HEK293 (cell line): Measurements from ENCODE around the gene PAMR1.

Source experiments
- CTCF ChIA-PET: fragments of 350-600 bp; formaldehyde crosslinking; extraction: SDS; loops from one replicate; lab custom pipeline; 2021; ENCODE audit warnings: antibody characterized with exemption; lab: Yijun Ruan, JAX
- POLR2A ChIA-PET: fragments of 300-600 bp; formaldehyde crosslinking; extraction: SDS; loops from one replicate; lab custom pipeline; 2020; ENCODE audit warnings: antibody characterized with exemption, inconsistent platforms; lab: Yijun Ruan, JAX
- H3K27ac ChIP-seq: fragments of 200-500 bp; sonication (Bioruptor generic); 2 replicates; pipeline ENCODE4 v1.5.1; 2014; ENCODE audit warnings: low read depth, low read length, control low read depth, inconsistent platforms; ENCODE audit errors: extremely low read depth
- H3K36me3 ChIP-seq, 2 experiments: fragments of 200-500 bp in 1 of 2; sonication (Bioruptor generic) in 1 of 2; 1 replicate in 1 of 2; 2 replicates in 1 of 2; pipeline ENCODE4 v1.5.1; 2014 to 2017; ENCODE audit warnings: inconsistent platforms in 2 of 2, low read length in 2 of 2; ENCODE audit not compliant: control insufficient read depth in 2 of 2, insufficient read depth in 1 of 2
- H3K4me1 ChIP-seq: fragments of 200-500 bp; sonication (Bioruptor generic); 2 replicates; pipeline ENCODE4 v1.5.1; 2014; ENCODE audit warnings: mild to moderate bottlenecking, low read length, inconsistent platforms; ENCODE audit not compliant: control insufficient read depth, insufficient read depth
- H3K4me3 ChIP-seq: 2 replicates; pipeline ENCODE4 v1.5.1; 2011; ENCODE audit warnings: low read depth, mild to moderate bottlenecking, control low read depth, low read length, moderate library complexity
- H3K9me3 ChIP-seq: fragments of 200-500 bp; sonication (Bioruptor generic); 2 replicates; pipeline ENCODE4 v1.5.1; 2014; ENCODE audit warnings: low read depth, low read length, inconsistent platforms; ENCODE audit not compliant: control insufficient read depth, insufficient read depth
- HOXA7 ChIP-seq: sonication (generic); formaldehyde crosslinking; IDR thresholded peaks from 2 replicates; pipeline ENCODE4 v1.8.1; 2022; ENCODE audit warnings: missing genetic modification reagents, borderline replicate concordance
- ZBTB21 ChIP-seq: fragments of 450-650 bp; formaldehyde crosslinking; IDR thresholded peaks from 2 replicates; pipeline ENCODE4 v1.5.1; 2017; ENCODE audit warnings: missing biosample characterization, missing genetic modification characterization
- ZBTB7A ChIP-seq: fragments of 450-650 bp; formaldehyde crosslinking; IDR thresholded peaks from 2 replicates; pipeline ENCODE4 v1.5.1; 2016; ENCODE audit warnings: low read depth, missing biosample characterization, missing genetic modification characterization
- ZBTB8A ChIP-seq: fragments of 450-650 bp; formaldehyde crosslinking; IDR thresholded peaks from 2 replicates; pipeline ENCODE4 v1.5.1; 2016; ENCODE audit warnings: missing biosample characterization, missing genetic modification characterization
- ZFP69B ChIP-seq: fragments of 450-650 bp; formaldehyde crosslinking; IDR thresholded peaks from 2 replicates; pipeline ENCODE4 v1.5.1; 2016; ENCODE audit warnings: missing biosample characterization, missing genetic modification characterization
- ZNF10 ChIP-seq: fragments of 450-650 bp; formaldehyde crosslinking; IDR thresholded peaks from 2 replicates; pipeline ENCODE4 v1.5.1; 2017; ENCODE audit warnings: missing biosample characterization, missing genetic modification characterization
- ZNF132 ChIP-seq: fragments of 450-650 bp; formaldehyde crosslinking; IDR thresholded peaks from 2 replicates; pipeline ENCODE4 v1.5.1; 2017; ENCODE audit warnings: missing biosample characterization, missing genetic modification characterization, borderline replicate concordance
- ZNF140 ChIP-seq: fragments of 450-650 bp; formaldehyde crosslinking; IDR thresholded peaks from 2 replicates; pipeline ENCODE4 v1.5.1; 2016; ENCODE audit warnings: missing biosample characterization, missing genetic modification characterization
- ZNF23 ChIP-seq: fragments of 450-650 bp; formaldehyde crosslinking; IDR thresholded peaks from 2 replicates; pipeline ENCODE4 v1.5.1; 2016; ENCODE audit warnings: missing biosample characterization, missing genetic modification characterization, borderline replicate concordance
- ZNF311 ChIP-seq: fragments of 450-650 bp; formaldehyde crosslinking; IDR thresholded peaks from 2 replicates; pipeline ENCODE4 v1.5.1; 2017; ENCODE audit warnings: missing biosample characterization, missing genetic modification characterization, borderline replicate concordance
- ZNF433 ChIP-seq: fragments of 450-650 bp; formaldehyde crosslinking; IDR thresholded peaks from 2 replicates; pipeline ENCODE4 v1.5.1; 2016; ENCODE audit warnings: missing biosample characterization, missing genetic modification characterization, low read depth
- ZNF548 ChIP-seq: fragments of 450-650 bp; formaldehyde crosslinking; IDR thresholded peaks from 2 replicates; pipeline ENCODE4 v1.5.1; 2016; ENCODE audit warnings: missing biosample characterization, missing genetic modification characterization
- ZNF560 ChIP-seq: fragments of 450-650 bp; formaldehyde crosslinking; IDR thresholded peaks from 2 replicates; pipeline ENCODE4 v1.5.1; 2017; ENCODE audit warnings: missing biosample characterization, missing genetic modification characterization, borderline replicate concordance
- ZNF561 ChIP-seq: fragments of 450-650 bp; IDR thresholded peaks from 2 replicates; pipeline ENCODE4 v1.5.1; 2018; ENCODE audit warnings: missing biosample characterization, missing genetic modification characterization, borderline replicate concordance
- ZNF571 ChIP-seq: fragments of 450-650 bp; formaldehyde crosslinking; IDR thresholded peaks from 2 replicates; pipeline ENCODE4 v1.5.0; 2017; ENCODE audit warnings: missing biosample characterization, missing genetic modification characterization
- ZNF596 ChIP-seq: fragments of 450-650 bp; IDR thresholded peaks from 2 replicates; pipeline ENCODE4 v1.5.0; 2018; ENCODE audit warnings: missing biosample characterization, mild to moderate bottlenecking, missing genetic modification characterization, moderate library complexity
- ZNF658 ChIP-seq: fragments of 450-650 bp; formaldehyde crosslinking; IDR thresholded peaks from 2 replicates; pipeline ENCODE4; 2016; ENCODE audit warnings: missing biosample characterization, missing genetic modification characterization
- TF ChIP-seq, protein P1 (sequence below): fragments of 450-650 bp; formaldehyde crosslinking; optimal IDR thresholded peaks from 2 replicates; pipeline ENCODE3; 2016; ENCODE audit warnings: missing biosample characterization, mild to moderate bottlenecking, missing genetic modification characterization
- TF ChIP-seq, protein P2 (sequence below): fragments of 450-650 bp; formaldehyde crosslinking; IDR thresholded peaks from 2 replicates; pipeline ENCODE4 v1.5.1; 2016; ENCODE audit warnings: missing biosample characterization, missing genetic modification characterization
- TF ChIP-seq, protein P3 (sequence below): fragments of 450-650 bp; formaldehyde crosslinking; IDR thresholded peaks from 2 replicates; pipeline ENCODE4 v1.5.1; 2016; ENCODE audit warnings: missing biosample characterization, missing genetic modification characterization
- TF ChIP-seq, protein P4 (sequence below): fragments of 450-650 bp; formaldehyde crosslinking; IDR thresholded peaks from 2 replicates; pipeline ENCODE4 v1.5.1; 2016; ENCODE audit warnings: missing biosample characterization, missing genetic modification characterization
- TF ChIP-seq, protein P5 (sequence below): fragments of 450-650 bp; formaldehyde crosslinking; IDR thresholded peaks from 2 replicates; pipeline ENCODE4 v1.5.1; 2016; ENCODE audit warnings: missing biosample characterization, missing genetic modification characterization

PAMR1 gene

DNA sequence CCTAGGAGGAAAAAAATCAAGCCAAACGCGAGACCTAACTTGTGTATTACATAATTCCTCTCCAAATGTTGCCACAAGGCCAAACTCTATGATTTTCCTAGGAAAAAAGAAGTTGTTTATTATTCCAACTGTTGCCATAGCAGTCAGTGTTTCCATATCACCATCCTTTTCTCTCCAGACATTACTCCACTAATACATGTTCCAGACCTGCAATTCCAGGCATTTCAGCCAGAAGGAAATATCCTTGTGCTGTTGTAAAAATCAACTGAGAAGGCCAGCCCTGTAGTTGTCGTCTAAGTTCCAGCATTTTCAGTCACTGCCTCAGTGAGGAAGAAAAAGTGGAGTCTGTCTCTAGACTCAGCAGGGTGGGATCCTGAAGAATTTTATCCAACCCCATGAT is 33.1 kb upstream of the PAMR1 start (continued):
- no peak for TF ChIP-seq ZNF658

DNA sequence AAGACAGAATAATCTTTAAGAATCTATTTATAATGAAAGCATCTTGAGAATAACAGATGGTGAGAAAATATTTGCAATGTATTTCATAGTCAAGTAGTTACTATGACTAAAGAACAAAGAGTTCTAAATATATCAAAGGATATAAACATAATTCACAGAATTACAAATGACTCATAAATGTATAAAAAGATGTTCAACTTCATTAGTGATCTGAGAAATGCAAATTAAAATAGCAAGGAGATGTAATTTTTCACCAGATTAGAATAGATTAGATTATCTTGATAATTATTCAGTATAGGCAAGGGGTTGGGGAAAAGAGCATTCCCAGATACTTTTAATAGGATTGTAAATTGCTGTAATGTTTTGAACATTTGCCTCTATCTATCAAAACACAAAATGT is 30.1 kb upstream of the PAMR1 start:
- ChIA-PET CTCF (no interaction called here), POLR2A (no interaction called here)
- Histone ChIP-seq H3K4me1 (no peaks in the 10 kb centered on the region), H3K9me3 (no peaks in the 10 kb centered on the region), H3K4me3 (no peak overlapping the region), H3K27ac (no peak overlapping the region), H3K36me3 (no peaks in the 10 kb centered on the region)
- TF ChIP-seq ZBTB21 (no peak), ZNF548 (tag by site-specific recombination) (no peak), ZBTB7A (tag by site-specific recombination) (no peak), ZBTB8A (tag by site-specific recombination) (no peak), ZNF561 (no peak), ZNF132 (no peak), ZNF10 (tag by site-specific recombination) (no peak), HOXA7 (CRISPR knock-in tag) (no peak)
- TF ChIP-seq, protein P1, sequence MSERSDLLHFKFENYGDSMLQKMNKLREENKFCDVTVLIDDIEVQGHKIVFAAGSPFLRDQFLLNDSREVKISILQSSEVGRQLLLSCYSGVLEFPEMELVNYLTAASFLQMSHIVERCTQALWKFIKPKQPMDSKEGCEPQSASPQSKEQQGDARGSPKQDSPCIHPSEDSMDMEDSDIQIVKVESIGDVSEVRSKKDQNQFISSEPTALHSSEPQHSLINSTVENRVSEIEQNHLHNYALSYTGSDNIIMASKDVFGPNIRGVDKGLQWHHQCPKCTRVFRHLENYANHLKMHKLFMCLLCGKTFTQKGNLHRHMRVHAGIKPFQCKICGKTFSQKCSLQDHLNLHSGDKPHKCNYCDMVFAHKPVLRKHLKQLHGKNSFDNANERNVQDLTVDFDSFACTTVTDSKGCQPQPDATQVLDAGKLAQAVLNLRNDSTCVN (tag by site-specific recombination) = no peak
- TF ChIP-seq, protein P2, sequence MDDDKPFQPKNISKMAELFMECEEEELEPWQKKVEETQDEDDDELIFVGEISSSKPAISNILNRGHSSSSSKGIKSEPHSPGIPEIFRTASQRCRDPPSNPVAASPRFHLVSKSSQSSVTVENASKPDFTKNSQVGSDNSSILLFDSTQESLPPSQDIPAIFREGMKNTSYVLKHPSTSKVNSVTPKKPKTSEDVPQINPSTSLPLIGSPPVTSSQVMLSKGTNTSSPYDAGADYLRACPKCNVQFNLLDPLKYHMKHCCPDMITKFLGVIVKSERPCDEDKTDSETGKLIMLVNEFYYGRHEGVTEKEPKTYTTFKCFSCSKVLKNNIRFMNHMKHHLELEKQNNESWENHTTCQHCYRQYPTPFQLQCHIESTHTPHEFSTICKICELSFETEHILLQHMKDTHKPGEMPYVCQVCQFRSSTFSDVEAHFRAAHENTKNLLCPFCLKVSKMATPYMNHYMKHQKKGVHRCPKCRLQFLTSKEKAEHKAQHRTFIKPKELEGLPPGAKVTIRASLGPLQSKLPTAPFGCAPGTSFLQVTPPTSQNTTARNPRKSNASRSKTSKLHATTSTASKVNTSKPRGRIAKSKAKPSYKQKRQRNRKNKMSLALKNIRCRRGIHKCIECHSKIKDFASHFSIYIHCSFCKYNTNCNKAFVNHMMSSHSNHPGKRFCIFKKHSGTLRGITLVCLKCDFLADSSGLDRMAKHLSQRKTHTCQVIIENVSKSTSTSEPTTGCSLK (tag by site-specific recombination) = no peak
- TF ChIP-seq, protein P3, sequence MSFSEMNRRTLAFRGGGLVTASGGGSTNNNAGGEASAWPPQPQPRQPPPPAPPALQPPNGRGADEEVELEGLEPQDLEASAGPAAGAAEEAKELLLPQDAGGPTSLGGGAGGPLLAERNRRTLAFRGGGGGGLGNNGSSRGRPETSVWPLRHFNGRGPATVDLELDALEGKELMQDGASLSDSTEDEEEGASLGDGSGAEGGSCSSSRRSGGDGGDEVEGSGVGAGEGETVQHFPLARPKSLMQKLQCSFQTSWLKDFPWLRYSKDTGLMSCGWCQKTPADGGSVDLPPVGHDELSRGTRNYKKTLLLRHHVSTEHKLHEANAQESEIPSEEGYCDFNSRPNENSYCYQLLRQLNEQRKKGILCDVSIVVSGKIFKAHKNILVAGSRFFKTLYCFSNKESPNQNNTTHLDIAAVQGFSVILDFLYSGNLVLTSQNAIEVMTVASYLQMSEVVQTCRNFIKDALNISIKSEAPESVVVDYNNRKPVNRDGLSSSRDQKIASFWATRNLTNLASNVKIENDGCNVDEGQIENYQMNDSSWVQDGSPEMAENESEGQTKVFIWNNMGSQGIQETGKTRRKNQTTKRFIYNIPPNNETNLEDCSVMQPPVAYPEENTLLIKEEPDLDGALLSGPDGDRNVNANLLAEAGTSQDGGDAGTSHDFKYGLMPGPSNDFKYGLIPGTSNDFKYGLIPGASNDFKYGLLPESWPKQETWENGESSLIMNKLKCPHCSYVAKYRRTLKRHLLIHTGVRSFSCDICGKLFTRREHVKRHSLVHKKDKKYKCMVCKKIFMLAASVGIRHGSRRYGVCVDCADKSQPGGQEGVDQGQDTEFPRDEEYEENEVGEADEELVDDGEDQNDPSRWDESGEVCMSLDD (tag by site-specific recombination) = no peak
- TF ChIP-seq, protein P4, sequence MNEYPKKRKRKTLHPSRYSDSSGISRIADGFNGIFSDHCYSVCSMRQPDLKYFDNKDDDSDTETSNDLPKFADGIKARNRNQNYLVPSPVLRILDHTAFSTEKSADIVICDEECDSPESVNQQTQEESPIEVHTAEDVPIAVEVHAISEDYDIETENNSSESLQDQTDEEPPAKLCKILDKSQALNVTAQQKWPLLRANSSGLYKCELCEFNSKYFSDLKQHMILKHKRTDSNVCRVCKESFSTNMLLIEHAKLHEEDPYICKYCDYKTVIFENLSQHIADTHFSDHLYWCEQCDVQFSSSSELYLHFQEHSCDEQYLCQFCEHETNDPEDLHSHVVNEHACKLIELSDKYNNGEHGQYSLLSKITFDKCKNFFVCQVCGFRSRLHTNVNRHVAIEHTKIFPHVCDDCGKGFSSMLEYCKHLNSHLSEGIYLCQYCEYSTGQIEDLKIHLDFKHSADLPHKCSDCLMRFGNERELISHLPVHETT (tag by site-specific recombination) = no peak

DNA sequence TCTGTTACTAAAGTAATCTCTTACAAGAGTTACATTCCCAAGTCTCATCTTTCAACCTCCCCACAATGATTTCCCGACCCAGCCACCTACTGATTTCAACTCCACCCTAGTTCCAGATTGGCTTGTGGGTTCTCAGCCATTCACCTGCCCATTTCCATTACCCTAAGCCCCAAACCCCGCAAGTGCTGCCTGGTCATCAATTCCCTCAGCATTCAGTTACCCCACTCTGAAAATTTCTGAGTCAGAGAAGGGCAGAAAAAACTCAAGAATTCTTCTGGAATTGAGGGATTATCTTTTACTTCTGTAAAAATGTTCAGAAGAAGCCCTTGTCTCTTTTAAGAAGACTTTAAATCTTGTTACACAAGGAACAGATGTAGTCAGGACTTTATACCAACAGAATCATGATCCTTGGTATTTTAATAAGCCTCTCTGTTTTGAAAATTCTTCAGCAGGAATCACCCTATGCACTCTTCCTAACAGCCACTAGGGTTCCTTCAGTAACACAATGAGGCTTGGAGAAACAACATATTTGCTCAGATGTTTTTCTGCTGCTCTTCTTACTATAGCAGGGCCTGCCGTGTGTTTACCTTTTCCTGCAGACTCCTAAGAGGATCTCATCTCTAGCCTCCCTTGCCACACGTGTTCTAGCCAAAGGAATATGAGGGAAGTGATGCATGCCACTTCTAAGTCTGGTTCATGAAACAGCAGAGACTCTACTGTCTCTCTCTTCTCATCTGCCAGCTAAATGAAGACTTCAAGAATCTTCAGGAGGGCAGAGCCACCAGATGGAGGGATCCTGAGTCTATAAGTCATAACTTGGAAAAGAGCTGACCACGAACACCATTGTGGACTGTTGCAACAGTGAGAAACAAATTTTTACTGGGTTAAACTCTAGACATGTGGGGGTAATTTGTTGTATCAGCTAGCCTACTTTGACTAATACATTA is 29.3 kb upstream of the PAMR1 start:
- H3K4me3 ChIP-seq = no peak overlapping the region
- ChIA-PET POLR2A (no interaction called here), CTCF (no interaction called here)
- H3K9me3 ChIP-seq = no peaks in the 10 kb centered on the region
- 0 out of 2 replicates have a peak, but pooled peaks cover 2% of the 10 kb centered on the region for H3K4me1 ChIP-seq
- H3K36me3 ChIP-seq = no peaks in the 10 kb centered on the region
- H3K27ac ChIP-seq = no peak overlapping the region
- TF ChIP-seq ZNF560 (tag by site-specific recombination) (no peak), ZNF561 (no peak), ZNF140 (no peak), ZFP69B (no peak), ZNF571 (tag by site-specific recombination) (no peak), ZNF311 (no peak), ZNF596 (no peak), ZNF23 (tag by site-specific recombination) (no peak), ZBTB21 (no peak), ZNF433 (tag by site-specific recombination) (no peak)
- TF ChIP-seq, protein P5, sequence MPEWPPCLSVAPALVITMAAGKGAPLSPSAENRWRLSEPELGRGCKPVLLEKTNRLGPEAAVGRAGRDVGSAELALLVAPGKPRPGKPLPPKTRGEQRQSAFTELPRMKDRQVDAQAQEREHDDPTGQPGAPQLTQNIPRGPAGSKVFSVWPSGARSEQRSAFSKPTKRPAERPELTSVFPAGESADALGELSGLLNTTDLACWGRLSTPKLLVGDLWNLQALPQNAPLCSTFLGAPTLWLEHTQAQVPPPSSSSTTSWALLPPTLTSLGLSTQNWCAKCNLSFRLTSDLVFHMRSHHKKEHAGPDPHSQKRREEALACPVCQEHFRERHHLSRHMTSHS = no peak
